ENCODE measurements around the gene ATP5MC3.
A peak's percentile ranks its signal among the peaks of the same experiment; 100 is the strongest.

Gene ATP5MC3

DNA sequence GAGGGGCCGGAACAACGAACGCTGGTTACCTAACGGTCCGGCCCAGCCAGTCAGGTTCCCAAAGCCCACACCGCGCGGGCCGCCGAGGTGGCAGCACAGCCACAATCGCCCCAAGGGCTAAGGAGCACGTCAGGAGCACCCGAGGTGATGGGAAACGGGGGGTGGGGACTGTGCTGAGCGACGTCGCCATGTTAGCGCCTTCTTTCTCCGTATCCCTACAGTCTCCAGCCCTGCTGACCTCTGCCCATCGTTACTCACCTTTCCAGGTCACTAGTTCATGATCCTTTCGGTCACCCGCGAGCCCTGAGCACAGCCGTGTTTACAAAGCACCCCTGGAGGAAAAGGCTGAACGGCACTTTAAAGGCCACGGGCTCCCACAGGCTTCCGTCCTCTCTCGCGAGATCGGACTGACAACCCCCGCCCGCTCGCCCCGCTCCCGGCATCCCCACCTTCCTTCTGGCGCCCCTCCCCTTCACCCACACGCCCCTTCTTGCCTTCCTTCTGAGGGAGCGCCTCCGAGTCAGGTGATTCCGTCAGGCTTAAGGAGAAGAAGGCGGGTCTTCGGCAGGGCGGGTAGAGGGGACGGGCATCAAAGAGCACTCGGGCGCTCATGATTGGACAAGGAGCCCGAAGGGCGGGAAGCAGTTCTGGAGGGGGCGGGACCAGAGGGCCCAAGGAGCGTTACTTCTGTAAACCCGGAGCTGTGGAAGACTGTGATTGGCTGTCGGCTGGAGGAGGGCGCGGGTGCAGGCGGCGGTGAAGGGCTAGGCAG is 13.5 kb downstream of the ATP5MC3 start, which contains the start of gene ATF2:
TSS of gene ATF2 (minus strand) at position 412 of the 772 bp plus-strand sequence. CDS start 31,760 bp downstream, outside the sequence.
- peak; percentile 100 for DNase-seq (ENCODE audit: low read depth)

DNA sequence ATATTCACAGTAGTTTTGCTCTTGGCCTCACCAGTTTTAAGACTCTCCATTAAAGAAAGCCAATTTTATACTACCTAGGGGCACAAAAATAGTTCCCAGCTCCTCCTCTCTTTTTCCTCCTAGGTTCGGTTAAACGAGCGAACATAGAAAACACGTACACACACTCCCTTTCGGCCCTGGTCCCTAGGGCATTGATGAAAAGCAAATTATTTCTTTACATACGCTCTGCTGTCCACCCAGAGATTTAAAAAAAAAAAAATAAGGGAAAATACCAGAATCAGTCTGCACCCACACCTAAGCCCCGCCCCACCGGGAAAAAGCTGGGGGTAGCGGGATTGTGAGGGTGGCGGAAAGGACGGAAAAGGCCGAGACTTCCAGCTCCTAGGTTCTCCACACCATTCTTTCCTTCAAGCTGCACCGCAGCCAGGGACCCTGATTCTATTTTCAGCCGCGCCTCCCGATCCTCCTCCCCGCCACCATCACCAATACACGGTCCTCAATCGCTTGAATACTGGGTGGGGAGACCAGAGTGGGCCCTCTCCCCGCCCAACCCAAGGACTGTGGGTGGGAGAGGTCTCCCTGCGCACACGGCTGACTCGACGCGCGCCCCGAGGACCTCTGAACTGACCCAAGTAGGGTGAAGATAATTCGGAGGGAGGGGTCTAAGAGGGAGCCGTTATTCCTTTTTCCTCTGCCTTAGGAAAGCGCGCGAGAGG is 14.3 kb downstream of the ATP5MC3 start:
- peak; percentile 54 for DNase-seq (ENCODE audit: low read depth)

DNA sequence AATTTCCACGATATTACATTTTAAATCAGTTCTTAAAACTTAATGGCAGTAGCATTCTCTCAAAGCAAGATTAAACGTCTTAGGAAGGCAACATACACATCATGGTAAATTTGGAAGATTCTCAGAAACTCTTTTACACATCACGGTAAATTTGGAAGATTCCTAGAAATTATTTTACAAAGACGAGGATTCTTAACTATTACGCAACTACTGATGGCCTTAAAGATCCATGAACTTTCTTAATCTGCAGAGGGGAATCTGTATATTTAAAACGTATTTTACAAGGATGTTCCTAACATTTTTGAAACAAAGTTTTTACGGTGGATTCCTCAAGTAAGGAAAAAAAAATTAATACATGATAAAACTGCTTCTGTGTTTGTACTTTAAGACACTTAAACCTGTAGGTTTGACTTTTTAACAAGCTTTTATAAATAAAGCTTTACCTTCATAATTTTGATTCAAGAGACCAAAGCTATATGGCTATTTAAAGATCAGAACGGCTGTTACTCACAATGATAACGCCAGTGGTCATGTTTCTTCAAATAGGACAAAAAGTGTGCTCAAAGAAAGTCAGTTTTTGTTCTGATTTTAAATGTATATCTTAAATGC is 15.2 kb downstream of the ATP5MC3 start:
- DNase-seq (ENCODE audit: low read depth), result no peak

DNA sequence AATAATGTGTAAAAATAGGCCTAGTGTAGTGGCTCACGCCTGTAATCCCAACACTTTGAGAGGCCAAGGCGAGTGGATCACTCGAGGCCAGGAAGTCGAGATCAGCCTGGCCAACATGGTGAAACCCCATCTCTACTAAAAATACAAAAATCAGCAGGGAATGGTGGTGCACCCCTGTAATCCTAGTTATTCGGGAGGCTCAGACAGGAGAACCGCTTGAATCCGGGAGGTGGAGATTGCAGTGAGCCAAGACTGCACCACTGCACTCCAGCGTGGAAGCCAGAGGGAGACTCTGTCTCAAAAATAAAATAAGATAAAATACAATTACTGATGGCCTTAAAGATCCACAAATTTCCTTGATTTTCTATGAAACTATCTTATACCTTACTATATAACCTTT is 17.3 kb downstream of the ATP5MC3 start:
- no peak for DNase-seq (ENCODE audit: low read depth)

DNA sequence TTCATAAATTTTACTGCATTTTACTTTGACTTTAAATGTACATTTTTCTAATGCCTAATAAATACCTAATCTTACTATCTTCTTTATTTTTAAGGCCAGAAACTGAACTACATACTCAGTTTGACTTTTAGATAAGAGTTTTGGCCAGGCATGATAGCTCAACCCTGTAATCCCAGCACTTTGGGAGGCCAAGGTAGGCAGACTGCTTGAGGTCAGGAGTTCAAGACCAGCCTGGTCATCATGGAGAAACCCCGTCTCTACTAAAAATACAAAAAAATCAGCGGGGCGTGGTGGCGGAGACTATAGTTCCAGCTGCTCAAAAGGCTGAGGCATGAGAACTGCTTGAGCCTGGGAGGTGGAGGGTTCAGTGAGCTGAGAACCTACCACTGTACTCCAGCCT is 22.6 kb downstream of the ATP5MC3 start:
- DNase-seq (ENCODE audit: low read depth), result no peak

DNA sequence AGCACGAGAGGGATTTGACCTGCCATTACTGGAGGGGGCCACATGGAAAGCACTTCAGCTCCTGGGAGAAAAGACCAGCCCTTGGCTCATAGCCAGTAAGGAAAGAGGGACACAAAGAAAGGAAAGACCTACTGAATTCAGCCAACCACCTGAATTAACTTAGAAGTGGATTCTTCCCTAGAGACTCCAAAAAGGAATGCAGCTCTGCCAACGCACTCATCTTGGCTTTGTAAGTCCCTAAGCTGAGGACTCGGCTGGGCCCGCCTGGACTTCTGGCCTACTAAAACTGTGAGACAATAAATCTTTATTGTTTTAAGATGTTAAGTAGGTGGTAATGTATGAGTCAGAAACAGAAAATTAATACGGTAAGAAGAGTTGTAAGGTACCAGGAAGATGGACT is 25.0 kb downstream of the ATP5MC3 start:
- no peak for DNase-seq (ENCODE audit: low read depth)

DNA sequence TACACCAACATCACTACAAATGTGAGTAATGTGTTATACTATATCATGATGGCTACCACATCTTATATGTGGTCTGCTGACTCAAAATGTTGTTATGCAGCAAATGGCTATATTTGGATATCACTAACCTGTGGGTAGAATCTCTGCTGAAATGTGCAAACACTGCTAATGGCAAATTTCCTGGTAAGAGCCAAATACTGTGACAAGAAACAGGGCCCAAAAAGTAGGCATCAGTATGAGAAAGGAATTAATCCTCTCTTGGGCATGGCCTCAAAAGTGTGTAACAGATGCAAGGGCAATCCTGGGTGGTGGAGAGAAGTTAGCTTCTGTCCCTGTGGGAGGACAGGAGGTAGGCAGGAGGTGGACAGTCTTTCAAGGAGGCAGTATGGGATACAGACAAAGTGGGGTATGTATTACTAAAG is 26.8 kb downstream of the ATP5MC3 start:
- DNase-seq (ENCODE audit: low read depth), result peak; percentile 85

DNA sequence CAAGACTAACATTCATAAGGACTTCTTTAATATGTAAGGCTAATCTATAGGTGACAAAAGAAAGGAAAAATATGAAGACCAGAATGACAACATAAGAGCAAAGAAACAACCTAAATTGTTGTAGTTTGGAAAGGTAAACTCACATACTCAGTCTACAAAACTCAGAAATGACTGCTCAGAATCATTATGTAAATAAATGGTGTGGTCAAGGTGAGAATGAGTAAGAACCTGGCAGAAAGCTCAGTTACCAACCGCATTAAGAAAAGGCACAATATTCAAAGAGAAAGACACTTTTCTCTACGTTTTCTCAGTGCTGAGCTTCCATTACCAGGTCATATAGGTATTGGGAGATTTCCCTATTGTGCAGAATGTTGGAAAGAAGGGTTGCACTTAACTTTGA is 29.3 kb downstream of the ATP5MC3 start:
- no peak for DNase-seq (ENCODE audit: low read depth)

DNA sequence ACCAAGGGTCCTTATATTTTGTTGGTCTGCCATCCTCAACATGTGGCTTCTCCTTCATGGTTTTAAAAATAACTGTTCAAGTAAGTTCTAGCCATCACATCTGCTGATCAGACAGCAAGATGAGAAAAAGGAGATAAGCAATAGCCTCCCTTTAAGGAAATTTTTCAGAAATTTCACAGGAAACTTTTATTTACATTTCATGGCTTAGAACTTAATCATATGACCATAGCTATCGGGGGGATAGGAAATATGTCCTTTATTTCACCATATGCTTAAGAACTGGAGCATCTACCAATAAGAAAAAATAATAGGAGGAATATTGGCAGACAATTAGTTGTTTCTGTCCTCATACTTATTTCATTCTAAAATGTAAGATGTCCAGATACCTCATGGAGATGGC is 29.7 kb downstream of the ATP5MC3 start:
- DNase-seq (ENCODE audit: low read depth), result no peak

DNA sequence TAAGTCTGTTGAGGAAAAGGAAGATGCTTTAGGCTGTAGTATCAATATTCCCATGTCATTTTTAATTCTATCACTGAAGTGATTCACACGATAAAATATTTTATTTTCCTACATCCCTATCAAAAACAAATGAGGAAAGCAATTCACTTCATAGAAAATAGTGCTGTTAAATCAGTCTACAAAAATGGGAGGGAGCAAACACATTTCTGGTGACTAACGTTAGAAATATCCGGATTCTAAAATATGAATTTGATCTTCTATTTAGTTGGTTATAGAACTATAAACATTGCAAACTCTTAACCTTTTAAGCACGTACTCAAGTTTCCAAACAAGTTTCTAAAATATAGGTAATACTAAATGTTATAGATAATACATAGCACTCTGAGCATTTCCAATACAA is 34.3 kb downstream of the ATP5MC3 start:
- no peak for DNase-seq (ENCODE audit: low read depth)

DNA sequence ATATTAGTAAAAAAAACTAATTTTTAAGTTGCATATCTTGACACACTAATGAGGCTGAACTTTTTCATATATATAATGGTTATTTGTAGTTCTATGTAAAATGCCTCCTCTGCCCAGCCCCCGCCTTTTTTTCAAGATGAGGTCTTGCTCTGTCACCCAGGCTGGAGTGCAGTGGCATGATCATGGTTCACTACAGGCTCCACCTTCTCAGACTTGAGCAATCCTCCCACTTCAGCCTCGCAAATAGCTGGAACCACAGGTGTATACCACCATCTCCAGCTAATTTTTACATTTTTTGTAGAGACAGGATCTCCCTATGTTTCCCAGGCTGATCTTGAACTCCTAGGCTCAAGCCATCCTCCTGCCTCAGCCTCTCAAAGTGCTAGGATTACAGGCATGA is 37.8 kb downstream of the ATP5MC3 start:
- DNase-seq (ENCODE audit: low read depth), result no peak

DNA sequence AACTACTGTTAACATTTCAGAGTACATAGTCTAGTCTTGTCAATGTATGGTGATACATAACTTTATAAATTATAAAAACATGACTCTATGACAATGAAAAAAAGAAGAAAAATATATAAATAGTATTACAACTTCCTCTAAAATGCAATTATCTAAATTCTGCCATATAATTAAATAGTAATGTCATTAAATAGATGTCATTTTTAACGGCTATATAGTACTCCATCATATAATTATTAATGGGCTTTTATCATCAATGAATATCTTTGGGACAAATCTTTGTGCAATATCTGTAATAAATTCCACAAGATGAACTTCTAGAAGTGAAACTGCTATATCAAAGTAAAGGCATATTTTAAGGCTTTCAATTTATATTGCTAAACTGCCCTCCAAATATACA is 38.3 kb downstream of the ATP5MC3 start:
- DNase-seq (ENCODE audit: low read depth), result no peak

DNA sequence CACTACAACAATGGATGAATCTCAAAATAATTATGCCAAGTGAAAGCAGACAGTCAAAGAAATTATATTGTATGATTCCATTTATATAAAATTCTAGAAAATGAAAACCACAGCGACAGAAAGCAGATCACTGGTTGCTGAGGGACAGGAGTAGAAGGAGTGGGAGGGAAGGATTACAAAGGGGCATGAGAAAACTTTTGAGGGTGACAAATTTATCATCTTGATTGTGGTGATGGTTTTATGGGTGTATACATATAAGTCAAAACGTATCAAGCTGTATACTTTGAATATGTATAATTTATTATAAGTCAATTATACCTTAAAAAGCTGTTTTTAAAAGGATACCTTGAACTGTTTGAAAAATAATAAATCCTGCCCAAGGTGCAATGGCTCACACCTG is 41.2 kb downstream of the ATP5MC3 start:
- no peak for DNase-seq (ENCODE audit: low read depth)

DNA sequence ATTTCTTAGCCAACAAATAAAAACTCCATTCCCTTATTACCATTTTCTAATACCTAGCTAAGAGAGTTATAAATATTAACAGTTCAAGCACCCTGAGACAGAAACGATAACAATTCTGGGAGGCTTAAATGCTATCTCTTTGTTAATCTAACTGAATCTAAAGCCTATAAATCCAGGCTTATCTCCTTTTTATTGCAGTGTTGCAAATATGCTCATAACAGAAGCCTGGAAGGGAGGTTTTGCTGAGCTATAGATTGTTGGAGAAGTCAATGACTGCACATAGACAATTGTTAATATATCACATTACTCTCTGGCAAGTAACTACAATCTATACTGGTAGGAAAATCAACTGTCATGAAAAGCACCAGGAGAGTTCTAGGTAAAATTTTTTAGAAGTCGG is 43.7 kb downstream of the ATP5MC3 start:
- no peak for DNase-seq (ENCODE audit: low read depth)

DNA sequence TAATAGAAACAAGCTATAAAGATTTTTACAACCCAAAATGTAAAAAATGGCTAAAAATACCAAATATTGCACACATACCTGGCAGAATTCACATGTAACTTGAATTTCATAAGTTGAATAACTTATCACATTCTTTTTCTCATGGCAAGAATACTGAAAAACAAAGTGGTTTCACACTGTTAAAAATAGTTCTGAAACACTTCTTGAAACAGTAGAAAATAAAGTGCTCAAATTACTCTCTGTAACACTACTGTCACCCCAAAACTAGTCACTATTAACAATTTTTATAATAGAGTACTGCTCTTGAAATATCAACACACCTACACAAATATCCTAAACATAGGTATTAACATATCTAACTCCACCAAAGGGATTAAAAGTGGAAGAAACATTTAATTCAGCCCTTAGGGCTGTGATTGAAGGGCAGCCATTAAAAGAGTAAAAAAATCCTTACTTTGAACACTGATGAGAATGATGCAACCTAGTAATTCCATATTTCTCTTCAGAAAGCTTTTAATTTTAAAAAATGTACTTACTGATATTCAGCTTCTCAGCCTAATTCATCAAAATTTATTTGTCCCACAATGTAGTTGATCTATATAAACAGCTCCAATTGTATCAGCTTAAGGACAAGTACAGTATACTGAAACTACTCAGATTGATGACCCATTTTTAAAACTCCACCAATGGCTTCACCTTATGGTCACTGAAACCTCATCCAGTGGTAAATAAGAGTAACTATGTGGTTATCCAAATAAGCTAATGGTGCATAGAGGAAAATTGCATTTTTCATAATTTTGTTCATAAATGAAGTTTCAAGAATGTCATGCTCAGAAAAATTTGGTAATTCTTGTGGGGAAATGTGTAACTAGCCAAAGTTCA is 44.9 kb downstream of the ATP5MC3 start:
- no peak for DNase-seq (ENCODE audit: low read depth)

DNA sequence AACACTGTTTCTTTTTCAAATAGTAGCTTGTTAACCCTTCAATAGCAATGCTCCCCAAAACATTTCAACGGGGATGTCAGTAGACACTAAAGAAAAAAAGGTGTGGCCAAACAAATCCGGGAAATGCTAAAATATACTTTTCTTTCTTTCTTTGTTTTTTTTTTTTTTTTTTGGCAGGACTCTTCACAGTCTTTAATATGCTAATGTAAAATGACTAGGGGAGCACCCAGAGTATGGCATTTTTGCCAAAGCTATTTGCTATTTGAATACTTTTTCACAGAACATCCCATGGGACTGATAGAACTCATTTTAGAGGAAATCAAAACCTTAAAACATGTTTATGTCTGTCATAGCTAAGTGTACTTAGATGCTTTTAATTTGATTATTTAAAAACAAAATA is 45.6 kb downstream of the ATP5MC3 start:
- no peak for DNase-seq (ENCODE audit: low read depth)

DNA sequence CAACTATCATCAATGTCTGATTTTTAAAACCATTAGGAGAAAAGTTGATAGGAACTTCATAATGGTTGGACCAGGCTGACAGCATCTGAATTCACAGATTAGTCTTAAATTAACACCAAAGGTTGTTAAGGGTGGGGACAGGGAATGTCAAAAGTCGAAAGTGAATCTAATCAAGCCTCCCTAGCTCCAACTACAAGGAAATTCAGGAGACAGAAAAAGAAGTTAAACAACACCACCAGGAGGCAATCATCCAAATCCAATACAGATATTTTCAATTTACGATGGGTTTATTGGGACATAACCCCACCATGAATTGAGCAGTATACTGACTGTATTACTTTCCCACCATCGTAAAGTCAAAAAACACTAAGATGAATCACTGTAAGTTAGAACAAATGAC is 46.3 kb downstream of the ATP5MC3 start:
- DNase-seq (ENCODE audit: low read depth), result no peak

DNA sequence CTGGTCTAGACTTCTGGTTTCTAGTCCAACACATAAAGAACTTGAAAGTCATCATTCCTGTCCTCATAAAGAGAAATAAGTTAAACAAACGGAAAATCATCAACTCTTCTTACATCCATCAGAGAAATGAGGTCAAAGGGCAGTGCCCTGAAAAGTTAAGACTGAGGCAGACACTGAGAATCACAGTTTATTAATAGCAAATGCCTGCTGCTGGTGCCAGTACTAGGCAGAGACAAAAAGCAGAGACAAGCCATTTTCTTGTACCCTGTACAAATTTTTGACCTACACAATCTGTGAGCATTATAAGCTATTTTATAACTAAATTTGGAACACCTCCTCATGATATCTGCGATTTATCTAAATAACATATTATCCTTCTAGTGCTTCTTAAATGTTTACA is 50.3 kb downstream of the ATP5MC3 start:
- DNase-seq (ENCODE audit: low read depth), result no peak

DNA sequence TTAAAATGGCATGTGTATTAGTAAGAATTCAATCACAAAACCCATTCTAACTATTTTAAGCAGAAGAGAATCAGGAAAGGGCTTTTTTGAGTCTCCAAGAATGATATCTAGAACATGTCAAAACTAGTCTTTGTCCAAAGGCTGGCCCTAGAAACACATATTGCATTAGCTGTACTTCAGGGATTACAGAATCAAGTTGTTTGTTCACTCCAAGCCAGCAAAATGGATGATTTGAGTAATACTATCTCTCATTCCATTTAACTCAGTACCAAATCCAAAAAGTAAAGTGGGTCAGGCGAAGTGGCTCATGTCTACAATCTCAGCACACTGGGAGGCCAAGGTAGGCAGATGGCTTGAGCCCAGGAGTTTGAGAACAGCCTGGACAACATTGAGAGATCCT is 54.8 kb downstream of the ATP5MC3 start:
- no peak for DNase-seq (ENCODE audit: low read depth)
